Stimulated activated CD4-positive, alpha-beta T cell treated with anti-CD3 and anti-CD28 coated beads, Interleukin-12 subunit alpha, Interleukin-12 subunit beta, amount 100 ng/mL, for 48 hours (primary cell): ENCODE data around the gene SRPK3.
"Not testable (repeated sequence)": the region's sequence is repeated elsewhere in the genome, so short reads cannot be mapped to it uniquely, and the experiment has no call there.

ENCODE experiments used
- DNase-seq, 3 donors: peaks; one replicate each; pipeline ENCODE4 v3.0.0-alpha.2; 2020; ENCODE audit warnings: low read depth in 2 of 3, low spot score in 1 of 3

The SRPK3 gene

DNA sequence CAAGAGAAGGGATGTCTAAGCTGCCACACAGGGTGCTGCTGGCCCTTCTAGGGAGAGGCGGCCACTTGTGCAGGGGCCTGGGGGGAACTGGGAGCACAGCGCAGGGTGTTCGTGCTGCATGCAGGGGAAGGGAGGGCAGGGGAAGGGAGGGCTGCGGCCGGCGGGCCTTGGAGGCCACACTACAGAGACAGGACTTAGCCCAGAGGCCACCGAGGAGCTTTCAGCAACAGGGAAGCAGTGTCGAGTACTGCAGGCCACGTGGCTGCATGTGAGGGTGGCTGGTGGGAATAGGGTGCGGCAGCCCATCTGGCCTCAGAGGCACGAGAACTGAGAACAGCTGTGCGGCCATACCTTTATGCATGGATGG, 35.8 kb upstream of the SRPK3 start:
- DNase-seq, result not testable (repeated sequence)

DNA sequence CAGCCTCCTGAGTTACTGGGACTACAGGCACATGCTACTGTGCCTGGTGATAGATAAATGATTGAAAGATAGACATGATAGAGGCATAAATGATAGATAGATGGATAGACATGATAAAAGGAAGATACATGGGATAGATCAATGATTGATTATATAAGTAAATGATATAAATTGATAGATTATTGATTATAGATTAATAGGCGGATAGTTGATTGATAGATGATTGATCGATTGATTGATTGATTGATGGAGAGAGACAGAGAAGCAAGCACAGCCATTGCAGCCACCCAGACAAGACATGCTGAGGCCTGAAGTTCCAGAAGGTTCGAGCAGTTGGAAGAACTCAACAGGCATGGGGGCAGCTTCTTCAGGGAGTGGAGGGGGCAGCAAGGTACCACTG, 34.5 kb upstream of the SRPK3 start:
- no peak for DNase-seq

DNA sequence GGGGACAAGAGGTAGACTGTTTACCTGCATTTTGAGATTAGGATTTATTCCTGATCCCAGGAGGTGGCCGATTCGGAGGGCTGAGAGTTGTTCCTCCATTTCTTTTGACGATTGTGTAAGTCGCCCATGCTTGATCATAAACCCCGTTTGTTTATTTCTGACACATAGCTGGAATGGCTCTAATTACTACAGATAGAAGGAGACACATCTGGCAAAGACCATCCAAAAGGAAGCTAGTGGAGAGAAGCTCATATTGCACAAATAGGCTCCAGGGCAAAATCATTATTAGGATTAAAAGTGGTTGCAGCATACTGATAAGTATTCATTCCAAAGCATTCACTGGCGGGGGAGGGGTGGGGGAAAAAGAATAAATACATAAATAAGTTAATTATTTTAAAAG, 33.9 kb upstream of the SRPK3 start:
- DNase-seq, result not testable (repeated sequence)

DNA sequence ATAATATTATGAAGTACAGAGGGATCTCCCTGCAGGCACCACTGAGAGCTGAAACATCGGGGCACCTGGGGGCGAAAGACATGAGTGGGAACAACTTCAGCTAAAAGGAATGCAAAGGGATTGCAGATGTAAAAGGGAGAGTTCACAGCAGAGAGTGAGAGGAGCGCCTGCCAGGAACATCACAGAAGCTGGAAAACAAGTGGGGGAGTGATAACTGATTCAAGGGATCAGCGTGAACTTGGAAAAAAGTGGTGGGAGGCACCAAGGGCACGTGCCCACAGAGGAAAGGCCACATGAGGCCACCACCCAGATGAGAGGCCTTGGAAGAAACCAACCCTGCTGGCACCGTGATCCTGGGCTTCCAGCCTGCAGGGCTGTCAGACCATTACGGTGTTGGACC, 31.8 kb upstream of the SRPK3 start:
- DNase-seq, result not testable (repeated sequence)

DNA sequence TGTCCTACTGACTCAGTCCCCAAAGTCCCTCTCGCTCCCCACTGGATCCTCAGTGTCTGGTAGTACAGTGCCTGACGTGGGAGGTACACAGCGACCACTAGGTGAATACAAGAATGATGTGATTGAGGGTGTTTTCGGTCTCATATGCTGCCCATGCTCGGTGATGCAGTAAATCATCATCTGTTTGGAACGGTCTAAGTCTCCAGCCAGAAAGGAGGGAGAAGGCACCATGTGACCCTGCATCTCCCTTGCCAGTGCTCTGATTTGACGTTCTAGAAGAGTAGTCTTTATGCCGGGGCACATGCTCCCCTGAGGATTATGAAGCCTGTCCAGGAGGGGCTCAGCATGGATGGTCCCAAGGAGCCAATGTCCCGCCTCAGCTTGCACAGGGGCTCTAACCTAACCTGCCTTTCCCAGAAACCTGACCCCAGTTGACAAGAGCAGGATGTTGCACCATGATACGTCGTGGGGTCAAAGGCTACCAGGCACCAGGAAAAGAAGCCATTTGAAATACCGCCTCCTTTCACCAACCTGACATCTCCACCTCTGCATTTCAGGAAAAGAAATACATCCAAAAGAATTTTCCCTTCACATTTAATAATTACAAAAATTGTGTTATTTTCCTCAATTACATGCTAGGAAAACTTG, 30.6 kb upstream of the SRPK3 start:
- DNase-seq, result no peak

DNA sequence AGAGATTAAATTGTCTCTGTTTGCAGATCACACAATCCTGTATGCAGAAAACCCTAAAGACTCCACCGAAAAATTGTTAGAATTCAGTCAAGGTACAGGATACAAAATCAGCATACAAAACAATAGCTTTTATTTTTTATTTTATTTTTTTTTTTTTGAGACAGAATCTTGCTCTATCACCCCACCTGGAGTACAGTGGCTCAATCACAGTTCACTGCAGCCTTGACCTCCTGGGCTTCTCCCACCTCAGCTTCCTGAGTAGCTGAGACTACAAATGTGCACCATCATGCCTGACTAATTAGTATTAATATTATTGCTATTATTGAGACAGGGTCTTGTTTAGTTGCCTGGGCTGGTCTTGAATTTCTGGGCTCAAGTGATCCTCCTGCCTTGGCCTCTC, 25.7 kb upstream of the SRPK3 start:
- no peak for DNase-seq

DNA sequence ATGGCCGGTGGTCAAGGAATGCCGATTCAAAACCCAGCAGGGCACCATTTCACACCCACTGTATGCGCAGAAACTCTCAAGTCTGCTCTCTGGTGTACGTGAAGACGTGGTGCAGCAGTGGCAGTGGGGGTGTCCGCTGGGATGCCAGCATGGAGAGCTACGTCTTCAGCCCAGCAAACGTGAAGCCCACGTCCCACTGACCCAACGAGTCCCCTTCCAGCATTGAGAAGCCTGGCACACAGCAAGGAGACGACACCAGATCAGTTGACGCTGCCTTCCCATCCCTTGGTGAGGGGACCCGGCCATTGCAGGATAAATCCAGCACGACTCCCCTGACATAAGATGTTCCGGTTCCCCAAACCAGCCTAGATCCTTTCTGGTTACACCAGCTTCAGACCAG, 19.0 kb upstream of the SRPK3 start:
- no peak for DNase-seq

DNA sequence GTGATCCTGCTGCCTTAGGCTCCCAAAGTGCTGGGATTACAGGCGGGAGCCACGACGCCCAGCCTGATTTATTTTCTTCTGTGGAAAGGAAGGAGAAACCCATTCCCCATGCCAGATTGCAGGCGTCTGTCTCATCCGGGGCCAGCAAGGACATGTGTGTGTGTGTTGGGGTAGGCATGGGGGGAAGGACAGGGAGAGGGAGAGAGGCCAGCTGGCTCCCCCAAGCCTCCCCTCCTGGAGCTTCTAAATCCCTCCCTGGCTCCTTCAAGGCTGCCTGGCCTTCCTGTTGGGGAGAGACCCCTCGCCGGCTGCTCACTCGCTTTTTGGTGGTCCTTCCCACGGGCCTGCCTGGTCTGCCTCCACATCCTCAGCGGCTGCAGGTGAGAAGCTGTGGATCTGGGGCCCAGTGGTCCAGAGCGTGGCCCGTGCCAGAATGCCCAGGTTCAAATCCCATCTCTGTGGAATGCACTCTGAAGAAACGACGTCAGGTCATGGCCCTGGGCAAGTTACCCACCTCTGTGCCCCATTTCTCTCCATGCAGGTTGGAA, 18.1 kb upstream of the SRPK3 start:
- no peak for DNase-seq

DNA sequence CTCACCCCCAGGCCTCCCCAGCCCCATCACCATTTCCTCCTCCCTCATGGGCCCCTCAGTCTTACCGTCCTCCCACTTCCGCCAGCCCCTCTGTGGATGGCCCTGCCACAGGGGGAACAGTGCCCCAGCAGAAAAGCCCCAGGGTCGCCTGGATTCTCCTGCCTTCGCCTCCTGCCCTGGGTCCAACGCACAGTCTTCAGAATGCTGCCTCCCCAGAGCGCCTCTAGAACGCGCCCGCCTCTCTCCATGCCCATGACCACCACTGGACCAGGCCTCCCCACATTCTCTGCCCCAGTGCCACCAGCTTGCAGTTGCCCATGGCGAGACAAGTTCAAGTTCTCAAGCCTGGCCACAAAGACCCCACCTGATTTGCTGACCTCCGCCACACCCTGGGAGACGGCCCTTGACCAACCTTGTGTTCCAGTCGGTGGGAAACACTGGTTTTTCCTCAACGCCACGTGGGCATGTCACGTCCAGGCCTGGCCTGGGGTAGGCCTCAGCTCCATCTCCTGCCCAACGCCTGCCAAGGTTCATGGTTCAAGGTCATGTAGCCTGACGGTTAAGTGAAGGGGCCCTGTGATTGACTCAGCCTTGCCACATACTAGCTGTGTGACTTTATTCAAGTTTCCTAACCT, 17.4 kb upstream of the SRPK3 start:
- no peak for DNase-seq

DNA sequence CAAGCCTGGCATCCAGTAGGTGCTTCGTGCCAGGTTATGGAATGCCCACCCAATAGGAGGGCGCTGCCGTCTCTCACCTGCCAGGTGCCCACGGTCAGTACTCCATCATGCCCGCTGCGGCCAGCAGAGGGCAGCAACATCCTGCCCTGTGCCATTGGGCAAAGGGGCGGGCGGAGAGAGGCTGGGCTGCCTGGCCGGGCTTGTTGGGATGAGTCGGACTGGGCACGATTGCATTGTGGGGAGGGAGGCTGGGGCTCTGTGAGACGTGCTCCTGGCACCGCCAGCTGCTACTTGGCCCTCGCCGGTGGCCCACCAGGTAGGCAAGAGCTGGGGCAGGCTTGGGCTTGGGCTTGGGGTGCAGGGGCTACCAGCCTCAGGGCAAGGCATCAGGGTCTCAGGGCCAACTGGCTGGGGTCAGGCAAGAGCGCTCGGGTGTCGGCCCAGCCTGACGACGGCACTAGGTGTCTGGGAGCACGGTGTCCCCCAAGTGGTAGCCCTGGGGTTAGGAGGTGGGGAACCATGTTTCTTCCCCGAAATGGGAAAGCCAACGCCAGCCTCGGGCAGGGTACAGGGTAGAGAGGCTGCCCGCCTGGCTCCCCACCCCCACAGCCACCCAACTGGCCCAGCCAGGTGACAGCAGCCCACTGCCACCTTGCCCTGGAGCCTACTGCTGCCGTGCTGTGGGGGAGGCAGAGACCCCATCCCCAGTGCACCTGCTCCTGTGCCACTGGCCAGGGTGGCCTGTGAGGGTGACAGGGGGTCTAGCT, 16.7 kb upstream of the SRPK3 start, which contains the start of gene PLXNB3:
Gene PLXNB3, plus strand, starts transcription at position 261 of the 767 bp plus-strand sequence. CDS start 1,287 bp downstream, outside the sequence.
- peak; percentile 43 to 69 (median 55) for DNase-seq

DNA sequence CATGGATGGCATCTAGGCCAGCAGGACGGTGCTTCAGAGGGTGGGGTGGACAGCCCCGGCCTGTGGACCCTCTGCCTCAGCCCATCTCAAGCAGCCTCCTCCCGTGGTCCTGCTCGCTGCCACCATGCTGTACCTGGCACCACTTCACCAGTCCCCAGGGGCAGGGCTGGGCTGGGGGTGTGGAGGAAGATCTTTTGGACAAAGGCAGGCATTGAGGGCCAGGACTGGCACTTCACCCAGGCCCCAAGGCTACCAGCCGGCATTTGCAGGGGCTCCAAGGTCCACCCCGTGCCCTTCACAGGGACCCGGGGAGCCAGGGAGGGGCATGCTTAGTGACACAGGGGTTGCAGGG, 16.1 kb upstream of the SRPK3 start:
- no peak for DNase-seq

DNA sequence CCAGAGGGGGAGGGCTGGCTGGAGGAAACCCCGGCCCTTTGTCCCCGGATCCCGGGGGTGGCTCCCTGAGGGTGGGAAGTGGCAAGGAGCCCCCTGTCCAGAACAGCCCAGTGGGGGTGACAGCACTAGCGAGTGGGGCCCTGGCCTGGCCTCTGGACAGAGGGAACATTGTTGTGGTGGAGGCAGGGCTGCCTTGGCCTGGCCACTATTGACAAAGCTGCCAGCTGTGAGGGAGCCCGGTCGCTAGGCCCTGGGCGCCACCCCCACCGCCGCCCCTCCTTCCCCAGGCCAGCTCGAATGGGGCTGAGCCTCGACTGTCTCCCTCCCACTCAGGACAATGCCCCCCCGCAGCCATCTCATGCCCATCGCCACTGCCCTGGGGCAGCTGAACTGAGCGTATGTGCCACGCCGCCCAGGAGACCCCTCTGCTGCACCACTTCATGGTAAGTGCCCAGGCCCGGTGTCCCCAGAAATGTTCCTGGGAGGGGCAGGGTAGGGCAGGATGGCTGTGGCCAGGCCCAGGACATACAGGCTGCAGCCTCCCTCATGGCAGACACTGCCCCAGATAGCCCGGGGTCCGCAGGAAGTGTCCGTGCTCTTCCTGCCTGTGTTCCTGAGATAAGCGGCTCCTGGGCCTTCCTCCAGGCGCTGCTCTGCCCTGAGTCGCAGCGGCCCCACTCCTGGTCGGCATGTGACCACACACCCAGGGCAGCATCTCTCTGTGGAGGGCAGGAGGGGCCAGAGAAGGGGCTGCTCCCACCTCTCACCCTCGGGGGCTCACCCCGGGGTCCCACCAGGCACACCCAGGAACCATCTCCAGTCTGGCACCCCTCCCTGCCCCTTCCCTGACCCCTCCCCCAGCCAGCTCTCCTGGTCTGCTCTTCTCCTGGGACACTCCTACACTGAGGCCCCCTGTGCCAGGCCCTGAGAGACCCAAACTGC, 15.4 kb upstream of the SRPK3 start:
- DNase-seq, result no peak

DNA sequence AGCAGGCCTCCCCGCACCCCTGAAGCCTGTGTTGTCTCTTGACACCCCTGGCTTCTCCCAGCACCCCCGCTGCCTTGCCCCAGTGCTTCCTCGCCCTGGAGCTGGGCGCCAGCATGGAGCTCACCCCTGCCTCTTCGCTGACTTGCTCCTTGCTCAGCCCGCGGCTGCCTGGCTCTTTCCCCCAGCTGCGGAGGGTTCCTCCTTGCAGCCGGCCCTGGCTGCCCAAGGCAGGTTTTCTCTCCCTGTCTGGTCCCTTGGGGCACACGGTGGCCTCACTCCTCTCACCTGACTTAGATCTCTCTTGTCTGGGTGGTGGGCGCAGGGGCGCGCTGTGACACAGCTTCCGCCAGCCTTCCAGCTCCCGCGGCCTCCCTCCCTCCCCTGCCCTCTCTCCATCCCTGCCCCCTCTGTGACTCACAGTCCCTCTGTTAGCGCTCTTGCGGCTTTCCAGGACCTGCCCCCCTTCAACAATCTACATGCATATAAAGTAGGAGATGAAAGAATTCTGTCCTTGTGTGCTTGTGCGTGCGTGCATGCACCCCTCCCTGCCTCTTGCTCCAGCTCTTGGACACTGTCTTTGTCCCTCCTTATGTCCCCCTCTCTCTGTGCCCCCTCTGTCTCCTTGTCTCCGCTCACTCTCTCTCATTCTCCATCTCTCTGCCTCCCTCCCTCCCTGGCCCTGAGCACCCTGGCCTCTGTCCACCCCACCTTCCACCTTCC, 14.6 kb upstream of the SRPK3 start:
- peak in 1 of 3 donors; percentile 16 for DNase-seq

DNA sequence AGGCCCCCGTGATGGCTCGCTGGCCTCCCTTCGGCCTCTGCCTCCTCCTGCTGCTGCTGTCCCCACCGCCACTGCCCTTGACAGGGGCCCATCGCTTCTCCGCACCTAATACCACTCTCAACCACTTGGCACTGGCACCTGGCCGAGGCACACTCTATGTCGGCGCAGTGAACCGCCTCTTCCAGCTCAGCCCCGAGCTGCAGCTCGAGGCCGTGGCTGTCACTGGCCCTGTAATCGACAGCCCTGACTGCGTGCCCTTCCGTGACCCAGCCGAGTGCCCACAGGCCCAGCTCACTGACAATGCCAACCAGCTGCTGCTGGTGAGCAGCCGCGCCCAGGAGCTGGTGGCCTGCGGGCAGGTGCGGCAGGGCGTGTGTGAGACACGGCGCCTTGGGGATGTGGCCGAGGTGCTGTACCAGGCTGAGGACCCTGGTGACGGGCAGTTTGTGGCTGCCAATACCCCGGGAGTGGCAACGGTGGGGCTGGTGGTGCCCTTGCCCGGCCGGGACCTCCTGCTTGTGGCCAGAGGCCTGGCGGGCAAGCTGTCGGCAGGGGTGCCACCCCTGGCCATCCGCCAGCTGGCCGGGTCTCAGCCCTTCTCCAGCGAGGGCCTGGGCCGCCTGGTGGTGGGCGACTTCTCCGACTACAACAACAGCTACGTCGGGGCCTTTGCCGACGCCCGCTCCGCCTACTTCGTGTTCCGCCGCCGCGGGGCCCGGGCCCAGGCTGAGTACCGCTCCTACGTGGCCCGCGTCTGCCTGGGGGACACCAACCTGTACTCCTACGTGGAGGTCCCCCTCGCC, 13.8 kb upstream of the SRPK3 start:
- DNase-seq, result no peak

DNA sequence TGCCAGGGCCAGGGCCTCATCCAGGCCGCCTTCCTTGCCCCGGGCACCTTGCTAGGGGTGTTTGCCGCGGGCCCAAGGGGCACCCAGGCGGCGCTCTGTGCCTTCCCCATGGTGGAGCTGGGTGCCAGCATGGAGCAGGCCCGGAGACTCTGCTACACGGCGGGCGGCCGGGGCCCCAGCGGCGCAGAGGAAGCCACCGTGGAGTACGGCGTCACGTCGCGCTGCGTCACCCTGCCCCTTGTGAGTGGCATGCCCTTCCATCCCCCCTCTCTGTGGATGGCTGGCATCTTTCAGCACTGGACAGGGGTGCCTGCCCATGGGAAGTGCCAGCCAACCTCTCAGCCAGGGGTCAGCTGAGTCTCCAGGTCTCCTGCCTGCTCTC, 13.2 kb upstream of the SRPK3 start:
- no peak for DNase-seq

DNA sequence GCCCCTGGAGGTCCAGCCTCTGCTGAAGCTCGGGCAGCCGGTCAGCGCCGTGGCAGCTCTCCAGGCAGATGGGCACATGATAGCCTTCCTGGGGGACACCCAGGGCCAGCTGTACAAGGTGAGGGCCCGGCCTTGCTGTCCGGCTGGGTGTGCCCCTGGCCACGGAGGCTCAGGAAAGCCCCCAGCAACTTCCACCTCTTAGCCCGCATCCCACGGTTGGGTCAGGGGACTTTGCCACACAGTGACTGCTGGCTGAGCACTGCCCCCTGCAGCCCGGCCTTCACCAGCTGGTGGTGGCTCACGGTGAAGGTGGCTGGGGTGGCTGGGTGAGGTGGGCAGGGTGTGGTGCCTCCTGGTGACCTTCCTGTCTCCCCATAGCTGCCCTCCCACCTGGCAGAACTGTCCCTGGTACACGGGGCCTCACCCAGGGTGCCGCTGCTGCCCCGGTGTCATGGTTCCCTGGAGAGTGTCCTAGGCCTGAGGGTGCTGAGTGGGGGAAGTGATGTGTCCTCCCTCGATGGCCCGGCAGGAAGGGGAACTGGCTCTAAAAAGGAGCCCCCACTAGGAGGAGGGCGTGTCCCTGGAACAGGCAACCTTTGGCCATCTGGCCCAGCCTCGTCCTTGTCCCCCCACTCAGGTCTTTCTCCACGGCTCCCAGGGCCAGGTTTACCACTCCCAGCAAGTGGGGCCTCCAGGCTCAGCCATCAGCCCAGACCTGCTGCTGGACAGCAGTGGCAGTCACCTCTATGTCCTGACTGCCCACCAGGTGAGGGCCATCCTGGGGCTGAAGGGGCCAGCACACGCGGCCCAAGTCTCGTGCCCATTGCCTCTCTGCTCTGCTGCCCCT, 12.3 kb upstream of the SRPK3 start:
- no peak for DNase-seq

DNA sequence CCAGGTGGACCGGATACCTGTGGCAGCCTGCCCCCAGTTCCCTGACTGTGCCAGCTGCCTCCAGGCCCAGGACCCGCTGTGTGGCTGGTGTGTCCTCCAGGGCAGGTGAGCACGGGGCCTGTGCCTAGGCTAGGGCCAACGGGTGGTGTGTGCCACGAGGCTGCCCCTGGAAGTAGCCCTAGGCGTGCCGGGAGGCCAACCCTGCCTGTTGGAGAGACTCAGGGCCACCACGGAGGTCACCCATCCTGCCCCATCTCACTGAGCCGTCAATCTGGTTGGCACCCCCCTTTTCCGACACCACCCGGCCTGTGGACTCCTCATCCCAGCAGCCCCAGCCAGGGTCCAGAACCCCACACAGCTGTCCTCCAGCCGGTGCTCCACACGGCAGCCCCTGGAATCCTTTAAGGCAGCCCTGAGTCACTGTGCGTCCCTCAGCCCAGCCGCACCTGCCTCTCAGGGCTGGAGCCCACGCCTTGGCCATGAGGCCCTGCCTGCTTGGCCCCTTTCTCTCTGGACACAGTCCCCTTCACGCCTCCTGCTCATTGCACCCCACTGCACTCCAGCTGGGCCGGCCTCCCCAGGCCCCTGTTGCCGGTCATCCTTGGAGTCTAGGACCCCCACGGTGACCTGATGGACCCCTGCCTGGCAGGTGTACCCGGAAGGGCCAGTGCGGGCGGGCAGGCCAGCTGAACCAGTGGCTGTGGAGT, 11.5 kb upstream of the SRPK3 start:
- DNase-seq, result no peak
